ENCODE data around the gene GRIP1. TPM values are rescaled to one million over a fixed set of nuclear protein-coding genes. Genes with fewer than 3 reads are reported as not detected.

GRIP1 gene
- total and polyA plus RNA-seq, 12 donors = 0.12 to 7.3 (median 1.9) TPM

- intact Hi-C loops (cut with DNase I) = no loop called here
- no peak for ATAC-seq
- Histone ChIP-seq H3K36me3 (no peaks in the 10 kb centered on the region), H3K27me3 (no peaks in the 10 kb centered on the region), H3K27ac (no peak overlapping the region), H3K9me3 (no peaks in the 10 kb centered on the region), H3K4me3 (no peak overlapping the region), H3K4me1 (no peaks in the 10 kb centered on the region)
- DNase-seq = no peak
- 51 to 71% methylated on average over 3 of the region's 3 CpGs for WGBS, 2 donors
- no peak for TF ChIP-seq CTCF (IDR thresholded peaks at IDR 0.05)
Measured at GRCh38 chr12:66461331-66461730, 217.5 kb downstream of the GRIP1 start.

- Histone ChIP-seq H3K4me1 (no peaks in the 10 kb centered on the region), H3K4me3 (no peak overlapping the region), H3K36me3 (no peaks in the 10 kb centered on the region), H3K27ac (no peak overlapping the region), H3K27me3 (no peaks in the 10 kb centered on the region), H3K9me3 (no peaks in the 10 kb centered on the region)
- 72 to 78% methylated on average over 7 of the region's 7 CpGs for WGBS, 2 donors
- DNase-seq = no peak
- no peak for TF ChIP-seq CTCF (IDR thresholded peaks at IDR 0.05)
- no peak for ATAC-seq
- intact Hi-C loops (cut with DNase I) = no loop called here
Measured at GRCh38 chr12:66459944-66460482, 218.9 kb downstream of the GRIP1 start.

GRCh38 chr12:66456612-66457011 lies 222.3 kb downstream of the GRIP1 start:
- Histone ChIP-seq H3K4me1 (no peaks in the 10 kb centered on the region), H3K9me3 (no peaks in the 10 kb centered on the region), H3K36me3 (no peaks in the 10 kb centered on the region), H3K27me3 (peaks cover 0 to 6% (median 0%) of the 10 kb centered on the region in 7 donors), H3K4me3 (no peak overlapping the region), H3K27ac (no peak overlapping the region)
- TF ChIP-seq CTCF (IDR thresholded peaks at IDR 0.05) = no peak
- DNase-seq (no peak), ATAC-seq (no peak)
- 56 to 69% methylated on average over 2 of the region's 2 CpGs for WGBS, 2 donors
- intact Hi-C loops (cut with DNase I) = no loop called here

- Histone ChIP-seq H3K9me3 (no peaks in the 10 kb centered on the region), H3K4me3 (no peak overlapping the region), H3K4me1 (no peaks in the 10 kb centered on the region), H3K36me3 (no peaks in the 10 kb centered on the region), H3K27ac (no peak overlapping the region), H3K27me3 (peaks cover 0 to 10% (median 0%) of the 10 kb centered on the region in 7 donors)
- intact Hi-C loops (cut with DNase I) = loop anchor here in 1 of 10 donors (2.0 kb wide), 1 partner anchor 13 kb away; no protein-coding TSS in a partner anchor
- no peak for DNase-seq
- no peak for ATAC-seq
- no peak for TF ChIP-seq CTCF (IDR thresholded peaks at IDR 0.05)
Measured at GRCh38 chr12:66453844-66454243, 225.0 kb downstream of the GRIP1 start.
